ENCODE data around the gene DAD1. TPM values are rescaled to one million over a fixed set of nuclear protein-coding genes. Genes with fewer than 3 reads are reported as not detected.
A peak's percentile ranks its signal among the peaks of the same experiment; 100 is the strongest.

DAD1 gene
- total and polyA plus RNA-seq, 12 donors, result 82.4 to 420 (median 136) TPM

- TF ChIP-seq CTCF (IDR thresholded peaks at IDR 0.05), result no peak
- intact Hi-C loops (cut with DNase I), result loop anchor here in 2 of 10 donors (5.0 to 10.0 kb wide), 3 partner anchors 60 to 153 kb away; no protein-coding TSS in a partner anchor
- peak in 1 of 2 donors; percentile 54 for DNase-seq
- H3K4me1 ChIP-seq, result peaks cover 0 to 67% (median 30%) of the 10 kb centered on the region in 9 donors
- ATAC-seq, result peak in 7 of 8 donors; percentile 51 to 88 (median 73)
- H3K27me3 ChIP-seq, result no peaks in the 10 kb centered on the region
- peak overlapping the region in 7 of 10 donors; percentile 36 to 81 (median 75) for H3K27ac ChIP-seq
- no peaks in the 10 kb centered on the region for H3K9me3 ChIP-seq
- peak overlapping the region in 1 of 10 donors; percentile 3 for H3K4me3 ChIP-seq
- peaks cover 0 to 9% (median 0%) of the 10 kb centered on the region in 9 donors for H3K36me3 ChIP-seq
- 76 to 86% methylated on average over 9 of the region's 9 CpGs for WGBS, 2 donors
Observed at GRCh38 chr14:22547313-22547947, 41.6 kb downstream of the DAD1 start.

GRCh38 chr14:22546722-22547071 lies 42.3 kb downstream of the DAD1 start:
- no peak for TF ChIP-seq CTCF (IDR thresholded peaks at IDR 0.05)
- Histone ChIP-seq H3K9me3 (no peaks in the 10 kb centered on the region), H3K27ac (peak overlapping the region in 8 of 10 donors; percentile 39 to 81 (median 67)), H3K4me1 (peaks cover 0 to 67% (median 30%) of the 10 kb centered on the region in 9 donors), H3K36me3 (peaks cover 0 to 9% (median 0%) of the 10 kb centered on the region in 9 donors), H3K4me3 (peak overlapping the region in 1 of 10 donors; percentile 10), H3K27me3 (no peaks in the 10 kb centered on the region)
- DNase-seq (no peak), ATAC-seq (no peak)
- intact Hi-C loops (cut with DNase I), result loop anchor here in 2 of 10 donors (5.0 to 10.0 kb wide), 3 partner anchors 59 to 152 kb away; no protein-coding TSS in a partner anchor
- 90 to 96% methylated on average over 3 of the region's 3 CpGs for WGBS, 2 donors

- peaks cover 0 to 9% (median 0%) of the 10 kb centered on the region in 9 donors for H3K36me3 ChIP-seq
- H3K4me1 ChIP-seq, result peaks cover 0 to 61% (median 30%) of the 10 kb centered on the region in 9 donors
- TF ChIP-seq CTCF (IDR thresholded peaks at IDR 0.05), result no peak
- no peaks in the 10 kb centered on the region for H3K27me3 ChIP-seq
- H3K4me3 ChIP-seq, result peak overlapping the region in 1 of 10 donors; percentile 10
- WGBS, 2 donors, result 48 to 59% methylated on average over 9 of the region's 9 CpGs
- DNase-seq, result peak in 1 of 2 donors; percentile 40
- H3K27ac ChIP-seq, result peak overlapping the region in 9 of 10 donors; percentile 20 to 81 (median 59)
- peak; percentile 41 to 77 (median 58) for ATAC-seq
- H3K9me3 ChIP-seq, result no peaks in the 10 kb centered on the region
- intact Hi-C loops (cut with DNase I), result loop anchor here in 2 of 10 donors (5.0 to 10.0 kb wide), 3 partner anchors 59 to 151 kb away; no protein-coding TSS in a partner anchor
Observed at GRCh38 chr14:22545842-22546721, 42.9 kb downstream of the DAD1 start.

- Histone ChIP-seq H3K4me1 (peaks cover 0 to 56% (median 26%) of the 10 kb centered on the region in 9 donors), H3K9me3 (no peaks in the 10 kb centered on the region), H3K27ac (peak overlapping the region in 1 of 10 donors; percentile 81), H3K4me3 (no peak overlapping the region), H3K36me3 (peaks cover 0 to 9% (median 0%) of the 10 kb centered on the region in 9 donors), H3K27me3 (no peaks in the 10 kb centered on the region)
- no peak for DNase-seq
- no peak for ATAC-seq
- TF ChIP-seq CTCF (IDR thresholded peaks at IDR 0.05), result no peak
- 62 to 82% methylated on average over 8 of the region's 8 CpGs for whole genome bisulfite sequencing, 2 donors
- intact Hi-C loops (cut with DNase I), result loop anchor here in 2 of 10 donors (5.0 to 10.0 kb wide), 3 partner anchors 58 to 150 kb away; no protein-coding TSS in a partner anchor
Observed at GRCh38 chr14:22544881-22545420, 44.1 kb downstream of the DAD1 start.

Measured in heart right ventricle (tissue), 16 donors.